NK-92 (cell line): Measurements from ENCODE around the gene PYCR2.

Experiments
- DNase-seq: peaks from one replicate; lab custom pipeline; 2025; ENCODE audit not compliant: unreplicated experiment; lab: John Stamatoyannopoulos, UW

Gene PYCR2

GRCh38 chr1:225879521-225880221, 44.4 kb downstream of the PYCR2 start:
- DNase-seq, result no peak

GRCh38 chr1:225878282-225878681, 45.8 kb downstream of the PYCR2 start:
- DNase-seq, result no peak

- no peak for DNase-seq
Observed at GRCh38 chr1:225877580-225877979, 46.5 kb downstream of the PYCR2 start.

GRCh38 chr1:225876900-225877510, 47.0 kb downstream of the PYCR2 start:
- DNase-seq, result no peak

DNA sequence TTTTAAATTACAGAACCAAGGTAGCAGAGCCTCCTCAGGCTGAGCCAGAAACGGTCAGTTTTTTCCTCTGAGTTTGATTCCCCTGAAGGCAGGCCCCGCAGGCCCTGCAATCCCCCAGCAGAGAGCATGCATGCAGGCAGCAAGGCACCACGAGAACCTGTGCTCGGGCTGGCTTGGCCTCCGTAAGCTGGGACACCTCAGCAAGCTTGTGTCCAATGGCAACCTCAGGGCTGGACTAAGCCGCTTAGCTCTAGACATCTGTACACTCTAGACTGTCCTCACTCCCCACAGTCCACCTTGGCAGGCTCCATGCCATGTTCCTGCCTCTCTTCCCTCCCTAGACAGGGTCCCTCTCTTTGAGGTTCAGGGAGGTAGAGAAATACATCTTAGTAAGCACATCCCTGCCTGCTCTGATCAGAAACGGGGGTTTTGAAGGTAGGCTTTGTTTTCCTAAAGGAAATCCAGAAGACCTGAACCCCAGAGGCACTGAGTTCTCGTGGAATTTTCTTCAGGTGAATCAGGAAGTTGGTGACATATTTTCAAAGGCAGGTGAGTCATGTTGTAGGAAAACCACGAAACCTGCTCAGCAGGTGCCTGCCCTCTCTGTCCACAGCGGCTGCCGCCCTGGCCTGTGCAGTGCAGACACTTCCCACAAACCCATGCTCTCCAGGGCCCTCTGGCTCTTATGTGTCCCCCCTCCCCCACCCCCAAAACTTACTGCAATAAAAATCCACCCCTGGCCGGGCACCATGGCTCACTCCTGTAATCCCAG, 48.8 kb downstream of the PYCR2 start:
- no peak for DNase-seq

- no peak for DNase-seq
Observed at GRCh38 chr1:225874431-225874830, 49.6 kb downstream of the PYCR2 start.

GRCh38 chr1:225873281-225873850, 50.7 kb downstream of the PYCR2 start:
- no peak for DNase-seq

DNA sequence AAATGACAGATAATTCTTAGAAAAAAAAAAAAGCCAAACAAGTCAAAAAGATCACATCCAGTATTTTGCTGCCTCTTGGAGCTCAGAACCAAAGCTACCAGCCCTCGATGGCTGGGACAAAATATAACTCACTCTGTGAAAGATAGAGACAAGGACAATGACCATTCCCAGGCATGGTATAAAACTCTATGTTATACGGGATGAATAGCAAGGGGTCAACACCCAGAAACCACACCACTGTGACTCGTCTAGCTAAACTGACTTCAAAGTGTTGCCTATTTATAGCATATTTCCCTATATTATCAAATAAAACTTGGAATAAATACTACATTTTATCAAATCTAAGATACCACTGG, 52.0 kb downstream of the PYCR2 start:
- DNase-seq, result no peak

GRCh38 chr1:225871359-225872074, 52.5 kb downstream of the PYCR2 start:
- DNase-seq, result no peak

- DNase-seq, result no peak
Observed at GRCh38 chr1:225870911-225871310, 53.1 kb downstream of the PYCR2 start.
